ENCODE data around the gene CALHM3. TPM values are rescaled to one million over a fixed set of nuclear protein-coding genes. Genes with fewer than 3 reads are reported as not detected.

The CALHM3 gene
- total RNA-seq, 3 donors from 2014 or later (not counting 1 experiment from before 2014, with no cell fraction given), result not detected

DNA sequence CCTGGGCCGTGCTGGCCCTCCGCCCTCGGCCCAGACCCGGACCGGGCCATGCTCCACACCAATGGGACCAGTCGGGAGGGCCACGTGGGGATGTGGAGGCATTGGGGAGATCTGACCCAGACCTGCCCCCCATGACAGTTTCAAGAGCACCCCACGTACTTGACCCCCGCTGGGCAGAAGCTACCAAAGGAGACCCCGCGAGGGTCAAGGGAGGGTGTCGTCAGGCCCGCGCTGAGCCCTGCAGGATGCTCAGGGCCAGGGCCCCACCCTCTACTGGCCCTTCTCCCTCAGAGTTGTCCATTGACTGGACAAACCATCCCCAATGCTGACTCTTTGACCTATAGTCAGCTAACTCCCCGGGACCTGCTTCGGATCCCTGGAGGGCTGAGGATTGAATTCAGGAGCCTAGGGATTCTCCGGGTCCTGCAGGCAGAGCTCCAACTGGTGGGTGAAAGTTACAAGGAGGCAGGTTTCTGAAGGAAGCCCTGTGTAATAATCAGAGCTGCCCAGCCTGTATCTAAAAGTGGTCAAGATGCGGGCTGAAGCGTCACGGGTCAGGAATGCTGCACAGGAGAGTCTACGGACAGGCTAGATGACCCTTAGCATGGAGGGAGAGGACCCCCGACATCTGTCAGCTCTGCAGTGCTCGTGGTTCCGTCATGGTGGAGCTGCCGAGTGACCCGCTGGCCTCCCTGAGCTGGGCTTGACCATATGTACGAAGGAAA lies 26.4 kb downstream of the CALHM3 start:
- Mint-ChIP-seq H3K9me3 (no peaks in the 10 kb centered on the region), H3K36me3 (peaks cover 15% of the 10 kb centered on the region), H3K4me3 (peak overlapping the region; percentile 94), H3K27ac (peak overlapping the region; percentile 82 to 91), H3K4me1 (peaks cover 59 to 62% of the 10 kb centered on the region in 2 donors), H3K27me3 (ENCODE audit: low read depth in 2 of 2) (no peaks in the 10 kb centered on the region)
- Histone ChIP-seq H3K27ac (ENCODE audit: low read length) (peak overlapping the region; percentile 65), H3K4me3 (ENCODE audit: low read length) (peak overlapping the region; percentile 85), H3K4me1 (ENCODE audit: control insufficient read depth, insufficient read depth, low read length) (peaks cover 55% of the 10 kb centered on the region), H3K9me3 (ENCODE audit: control insufficient read depth, insufficient read depth, low read length) (no peaks in the 10 kb centered on the region), H3K36me3 (ENCODE audit: control insufficient read depth, insufficient read depth, low read length) (peaks cover 18% of the 10 kb centered on the region), H3K27me3 (ENCODE audit: control insufficient read depth, insufficient read depth, low read length) (no peaks in the 10 kb centered on the region)
- intact Hi-C loops (cut with micrococcal nuclease), result no loop called here
- ATAC-seq (no peak), DNase-seq (no peak)
- TF ChIP-seq CTCF (IDR thresholded peaks at IDR 0.05), result no peak
- 40% methylated on average over 27 of the region's 27 CpGs for WGBS (ENCODE audit: insufficient coverage)

- no peaks in the 10 kb centered on the region for H3K9me3 Mint-ChIP-seq
- no peak for TF ChIP-seq CTCF (IDR thresholded peaks at IDR 0.05)
- H3K4me3 ChIP-seq (ENCODE audit: low read length), result peak within 1 kb of the TSS; percentile 85
- H3K4me3 Mint-ChIP-seq, result peak within 1 kb of the TSS; percentile 96
- peaks cover 58% of the 10 kb centered on the region for H3K4me1 ChIP-seq (ENCODE audit: control insufficient read depth, insufficient read depth, low read length)
- intact Hi-C loops (cut with micrococcal nuclease), result no loop called here
- H3K27ac Mint-ChIP-seq, result peak within 1 kb of the TSS; percentile 82 to 91
- no peaks in the 10 kb centered on the region for H3K27me3 ChIP-seq (ENCODE audit: control insufficient read depth, insufficient read depth, low read length)
- WGBS (ENCODE audit: insufficient coverage), result 1% methylated on average over 32 of the region's 32 CpGs
- H3K36me3 Mint-ChIP-seq, result peaks cover 15% of the 10 kb centered on the region
- no peaks in the 10 kb centered on the region for H3K27me3 Mint-ChIP-seq (ENCODE audit: low read depth in 2 of 2)
- peaks cover 59 to 64% of the 10 kb centered on the region in 2 donors for H3K4me1 Mint-ChIP-seq
- ATAC-seq (peak; percentile 75 to 87 (median 79)), DNase-seq (peak; percentile 41 to 69)
- H3K36me3 ChIP-seq (ENCODE audit: control insufficient read depth, insufficient read depth, low read length), result peaks cover 25% of the 10 kb centered on the region
- no peaks in the 10 kb centered on the region for H3K9me3 ChIP-seq (ENCODE audit: control insufficient read depth, insufficient read depth, low read length)
- H3K27ac ChIP-seq (ENCODE audit: low read length), result peak within 1 kb of the TSS; percentile 65
These were observed 27.1 kb downstream of the CALHM3 start, which contains the start of gene CALHM2 for GRCh38 chr10:103451831-103452505. Gene CALHM2, minus strand, starts transcription at chr10:103452370. Its CDS starts 2,429 bp downstream, at chr10:103449941.

DNA sequence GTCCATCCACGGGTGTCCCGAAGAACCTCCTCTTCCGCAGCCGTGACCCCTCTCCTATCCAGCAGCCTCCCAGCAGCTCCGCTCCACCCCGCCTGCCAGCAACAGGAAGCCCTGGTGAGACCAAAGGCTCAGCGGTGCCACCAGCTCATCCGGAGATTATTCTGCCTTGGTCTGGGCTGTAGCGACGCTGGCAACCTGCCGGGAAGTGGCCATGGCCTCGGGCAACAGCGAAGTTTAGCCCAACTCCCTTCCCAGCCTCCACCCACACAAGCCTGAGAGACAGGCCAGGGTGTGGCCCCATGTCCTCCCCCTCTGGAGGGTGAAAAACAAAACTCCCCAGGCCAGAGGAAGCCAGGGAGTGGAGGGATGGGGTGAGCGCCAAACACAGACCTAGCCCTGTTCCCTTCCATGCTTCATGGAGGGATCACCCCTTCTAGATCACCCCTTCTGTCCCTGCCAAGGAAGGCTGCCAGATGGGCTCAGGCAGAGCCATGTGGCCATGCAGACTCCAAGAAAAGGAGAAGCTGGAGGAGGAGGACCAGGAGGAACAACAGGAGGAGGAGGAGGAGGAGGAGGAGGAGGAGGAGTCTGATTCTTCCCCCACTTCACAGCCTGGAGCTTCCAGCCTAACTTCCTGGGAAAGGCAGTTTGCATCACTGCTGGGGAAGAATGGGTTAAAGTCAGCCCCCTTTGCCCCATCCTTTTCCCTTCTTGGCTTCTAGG lies 27.8 kb downstream of the CALHM3 start:
- Histone ChIP-seq H3K4me3 (ENCODE audit: low read length) (peak overlapping the region; percentile 85), H3K36me3 (ENCODE audit: control insufficient read depth, insufficient read depth, low read length) (peaks cover 32% of the 10 kb centered on the region), H3K4me1 (ENCODE audit: control insufficient read depth, insufficient read depth, low read length) (peaks cover 62% of the 10 kb centered on the region), H3K9me3 (ENCODE audit: control insufficient read depth, insufficient read depth, low read length) (no peaks in the 10 kb centered on the region), H3K27me3 (ENCODE audit: control insufficient read depth, insufficient read depth, low read length) (no peaks in the 10 kb centered on the region), H3K27ac (ENCODE audit: low read length) (peak overlapping the region; percentile 65)
- intact Hi-C loops (cut with micrococcal nuclease), result no loop called here
- DNase-seq, result peak; percentile 37 to 68
- no peaks in the 10 kb centered on the region for H3K27me3 Mint-ChIP-seq (ENCODE audit: low read depth in 2 of 2)
- H3K27ac Mint-ChIP-seq, result peak overlapping the region; percentile 82 to 91
- TF ChIP-seq CTCF (IDR thresholded peaks at IDR 0.05), result no peak
- peak; percentile 50 to 73 (median 58) for ATAC-seq
- peaks cover 55 to 68% of the 10 kb centered on the region in 2 donors for H3K4me1 Mint-ChIP-seq
- H3K36me3 Mint-ChIP-seq, result peaks cover 15% of the 10 kb centered on the region
- no peaks in the 10 kb centered on the region for H3K9me3 Mint-ChIP-seq
- WGBS (ENCODE audit: insufficient coverage), result under 1% methylated on average over 14 of the region's 14 CpGs
- peak overlapping the region; percentile 96 for H3K4me3 Mint-ChIP-seq

Data from natural killer cell (primary cell).